Large intestine (tissue), 3 donors: Measurements from ENCODE around the gene BPIFA2. TPM values are rescaled to one million over a fixed set of nuclear protein-coding genes. Genes with fewer than 3 reads are reported as not detected.

Experiments
- DNase-seq, 2 donors: peaks; one replicate each; pipeline versions ENCODE4 v3.0.0 to v3.0.0-alpha.2; 2013
- H3K27ac ChIP-seq: one replicate; pipeline ENCODE4 v1.5.1; 2013; ENCODE audit warnings: low read length
- H3K27me3 ChIP-seq: 2 replicates; pipeline ENCODE4 v1.6.1; 2013; ENCODE audit warnings: low read length; ENCODE audit not compliant: control insufficient read depth, insufficient read depth
- H3K36me3 ChIP-seq: 2 replicates; pipeline ENCODE4 v1.6.1; 2013; ENCODE audit warnings: low read length; ENCODE audit not compliant: control insufficient read depth, insufficient read depth
- H3K4me1 ChIP-seq: one replicate; pipeline ENCODE4 v1.6.1; 2013; ENCODE audit warnings: low read length; ENCODE audit not compliant: control insufficient read depth, insufficient read depth
- H3K4me3 ChIP-seq: one replicate; pipeline ENCODE4 v1.5.1; 2013; ENCODE audit warnings: low read length
- H3K9me3 ChIP-seq: one replicate; pipeline ENCODE4 v1.6.1; 2013; ENCODE audit warnings: mild to moderate bottlenecking, low read depth, low read length, moderate library complexity; ENCODE audit not compliant: control insufficient read depth
- WGBS: methylation state at CpG from one replicate; pipeline ENCODE4 v1.1.5; 2013; ENCODE audit warnings: low lambda C conversion rate; ENCODE audit not compliant: insufficient coverage; 5-methylcytosine and 5-hydroxymethylcytosine counted together
- polyA plus RNA-seq: library from polyadenylated mRNA; unstranded; fragments of 120-200 nt; gene quantifications from one replicate; pipeline ENCODE4 v1.2.1, GENCODE V29; 2013

The BPIFA2 gene
- polyA plus RNA-seq, 1 donor = not detected

DNA sequence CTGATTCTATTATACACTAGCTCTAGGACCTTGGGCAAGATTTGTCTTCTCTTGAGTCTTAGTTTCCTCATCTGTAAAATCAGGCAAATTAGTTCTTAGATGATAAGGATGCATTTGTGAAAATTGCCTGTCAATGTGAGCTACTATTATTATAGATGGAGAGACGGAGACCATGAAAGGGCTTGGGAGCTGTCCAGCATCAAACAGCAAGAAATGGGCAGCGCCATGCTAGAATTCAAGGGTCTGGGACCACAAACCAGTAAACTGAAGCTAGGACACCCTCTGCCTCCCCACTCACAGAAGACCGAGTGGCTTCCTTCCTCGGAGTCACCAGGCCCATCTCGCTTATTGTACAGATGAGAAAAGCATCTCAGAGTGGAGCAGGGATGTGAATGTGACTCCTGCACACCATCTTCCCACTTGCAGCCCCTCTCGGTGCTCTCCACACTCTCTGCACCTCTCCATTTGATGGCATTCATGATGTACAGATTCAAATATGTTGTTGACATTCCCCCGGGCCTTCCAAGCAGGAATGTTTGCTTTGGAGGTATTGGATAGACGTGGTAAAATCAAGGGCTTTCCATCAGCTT, 25.0 kb downstream of the BPIFA2 start:
- no peaks in the 10 kb centered on the region for H3K9me3 ChIP-seq
- H3K4me1 ChIP-seq = no peaks in the 10 kb centered on the region
- no peaks in the 10 kb centered on the region for H3K36me3 ChIP-seq
- DNase-seq = no peak
- no CpG with 5 or more reads among the region's 8 CpGs for WGBS
- H3K27ac ChIP-seq = no peak overlapping the region
- no peaks in the 10 kb centered on the region for H3K27me3 ChIP-seq
- no peak overlapping the region for H3K4me3 ChIP-seq

DNA sequence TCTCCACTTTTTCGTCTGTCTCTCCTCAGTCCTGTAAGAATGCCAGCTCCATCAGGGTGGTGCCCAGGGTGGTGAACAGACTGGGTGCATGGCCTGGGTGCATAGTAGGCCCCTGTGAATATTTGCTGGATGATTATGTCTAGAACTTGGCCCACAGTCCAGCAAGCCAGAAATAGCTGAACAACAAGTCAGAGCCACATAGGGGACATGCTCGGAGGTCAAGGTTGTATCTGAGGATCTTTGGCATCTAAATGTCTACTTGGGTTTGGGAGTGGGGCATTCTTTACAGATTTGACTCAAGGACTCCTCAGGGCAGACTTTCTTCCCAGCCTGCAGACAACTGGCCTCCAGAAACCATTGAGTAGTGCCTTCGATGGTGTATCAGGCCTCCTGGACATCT, 31.1 kb downstream of the BPIFA2 start:
- H3K36me3 ChIP-seq = no peaks in the 10 kb centered on the region
- no CpG with 5 or more reads among the region's 3 CpGs for WGBS

DNA sequence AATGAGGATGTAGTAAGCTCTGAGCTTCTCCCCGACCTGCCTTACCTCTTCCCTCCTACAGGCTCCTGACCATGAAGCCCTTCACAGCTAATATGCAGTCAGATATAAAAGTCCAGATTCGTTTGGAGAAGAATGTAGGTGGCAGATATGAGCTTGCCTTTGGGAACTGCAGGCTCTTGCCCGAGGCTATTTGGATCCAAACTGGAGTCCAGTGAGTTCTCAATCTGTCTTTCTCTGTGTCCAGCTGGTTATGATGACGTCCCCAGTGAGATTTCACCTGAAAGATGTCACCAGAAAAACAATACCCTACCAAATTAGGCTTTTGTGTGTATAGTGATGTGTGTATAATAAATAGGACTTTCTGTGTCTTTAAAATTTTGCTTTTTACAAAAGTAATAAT, 34.5 kb downstream of the BPIFA2 start:
- H3K27ac ChIP-seq = no peak overlapping the region
- no CpG with 5 or more reads among the region's 4 CpGs for WGBS
- H3K4me1 ChIP-seq = no peaks in the 10 kb centered on the region
- DNase-seq = no peak
- H3K4me3 ChIP-seq = no peak overlapping the region
- H3K27me3 ChIP-seq = no peaks in the 10 kb centered on the region
- no peaks in the 10 kb centered on the region for H3K9me3 ChIP-seq
- H3K36me3 ChIP-seq = no peaks in the 10 kb centered on the region

More for the DNA sequence above, 31.1 kb downstream of the BPIFA2 start:
- Histone ChIP-seq H3K9me3 (no peaks in the 10 kb centered on the region), H3K4me3 (no peak overlapping the region), H3K4me1 (no peaks in the 10 kb centered on the region), H3K27ac (no peak overlapping the region), H3K27me3 (no peaks in the 10 kb centered on the region)
- no peak for DNase-seq

DNA sequence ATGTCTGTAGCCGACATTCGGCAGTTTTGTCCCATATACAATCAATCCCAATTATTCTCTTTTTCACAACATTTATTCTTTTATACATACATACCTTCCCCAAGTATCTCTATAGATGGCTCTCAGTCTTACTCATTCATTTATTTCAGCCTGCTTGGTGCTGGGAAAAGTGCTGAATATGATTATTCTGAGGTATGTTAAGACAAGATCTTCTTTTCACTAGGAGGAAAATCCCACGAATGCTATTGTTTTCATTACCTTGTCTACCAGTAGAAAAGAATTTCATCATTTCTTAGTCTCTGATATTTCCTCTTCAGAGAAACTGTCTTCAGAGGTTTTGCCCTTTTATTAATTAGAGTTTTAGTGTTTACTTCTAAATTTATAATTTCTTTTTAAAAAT, 35.5 kb downstream of the BPIFA2 start:
- no peaks in the 10 kb centered on the region for H3K36me3 ChIP-seq
- DNase-seq = no peak
- WGBS = 70% methylated on average over 2 of the region's 3 CpGs
- H3K4me3 ChIP-seq = no peak overlapping the region
- H3K27me3 ChIP-seq = no peaks in the 10 kb centered on the region
- no peaks in the 10 kb centered on the region for H3K4me1 ChIP-seq
- no peak overlapping the region for H3K27ac ChIP-seq
- H3K9me3 ChIP-seq = no peaks in the 10 kb centered on the region

DNA sequence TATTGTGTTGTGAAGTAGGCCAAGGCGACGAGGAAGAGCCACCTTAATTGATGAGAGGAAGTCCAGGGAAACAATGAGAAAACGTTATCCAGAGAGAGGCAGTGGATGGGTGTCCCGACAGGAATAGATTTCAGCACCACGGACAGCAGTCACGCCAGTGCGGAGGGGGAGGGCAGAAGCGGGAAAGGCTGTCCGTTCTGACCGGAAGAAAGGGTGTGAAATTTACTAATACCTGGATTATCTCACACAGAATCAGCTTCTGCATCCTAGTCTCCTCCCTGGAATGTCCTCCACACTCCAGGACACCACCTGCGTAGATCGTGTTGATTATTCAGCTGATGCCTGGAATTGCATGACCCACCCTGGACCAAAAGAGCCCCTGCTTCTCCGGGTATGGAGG, 41.8 kb downstream of the BPIFA2 start:
- Histone ChIP-seq H3K4me3 (no peak overlapping the region), H3K27me3 (no peaks in the 10 kb centered on the region), H3K9me3 (no peaks in the 10 kb centered on the region), H3K27ac (no peak overlapping the region), H3K4me1 (no peaks in the 10 kb centered on the region), H3K36me3 (no peaks in the 10 kb centered on the region)
- peak; percentile 33 to 46 for DNase-seq
- 10% methylated on average over 2 of the region's 13 CpGs for WGBS

DNA sequence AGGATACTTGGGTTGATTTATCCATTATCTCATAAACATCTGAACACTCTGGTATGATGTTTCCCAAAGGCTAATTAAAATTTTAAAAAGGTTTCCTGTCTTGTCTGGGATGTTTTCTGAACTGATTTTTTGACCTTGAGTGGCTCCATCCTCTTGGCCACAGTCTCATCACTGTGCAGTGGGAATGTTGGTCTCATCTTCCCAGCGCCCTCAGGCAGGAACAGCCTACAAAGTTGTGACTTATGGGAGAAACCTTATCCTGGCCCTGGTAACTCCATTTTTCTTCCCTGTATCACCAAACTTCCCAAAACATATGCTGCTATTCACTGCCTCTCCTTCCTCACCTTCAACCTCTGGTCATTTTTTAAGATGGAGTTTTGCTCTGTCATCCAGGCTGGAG, 42.4 kb downstream of the BPIFA2 start:
- H3K4me3 ChIP-seq = no peak overlapping the region
- no peaks in the 10 kb centered on the region for H3K36me3 ChIP-seq
- no peaks in the 10 kb centered on the region for H3K27me3 ChIP-seq
- no CpG with 5 or more reads among the region's 1 CpG for WGBS
- no peak for DNase-seq
- no peak overlapping the region for H3K27ac ChIP-seq
- H3K9me3 ChIP-seq = no peaks in the 10 kb centered on the region
- no peaks in the 10 kb centered on the region for H3K4me1 ChIP-seq

DNA sequence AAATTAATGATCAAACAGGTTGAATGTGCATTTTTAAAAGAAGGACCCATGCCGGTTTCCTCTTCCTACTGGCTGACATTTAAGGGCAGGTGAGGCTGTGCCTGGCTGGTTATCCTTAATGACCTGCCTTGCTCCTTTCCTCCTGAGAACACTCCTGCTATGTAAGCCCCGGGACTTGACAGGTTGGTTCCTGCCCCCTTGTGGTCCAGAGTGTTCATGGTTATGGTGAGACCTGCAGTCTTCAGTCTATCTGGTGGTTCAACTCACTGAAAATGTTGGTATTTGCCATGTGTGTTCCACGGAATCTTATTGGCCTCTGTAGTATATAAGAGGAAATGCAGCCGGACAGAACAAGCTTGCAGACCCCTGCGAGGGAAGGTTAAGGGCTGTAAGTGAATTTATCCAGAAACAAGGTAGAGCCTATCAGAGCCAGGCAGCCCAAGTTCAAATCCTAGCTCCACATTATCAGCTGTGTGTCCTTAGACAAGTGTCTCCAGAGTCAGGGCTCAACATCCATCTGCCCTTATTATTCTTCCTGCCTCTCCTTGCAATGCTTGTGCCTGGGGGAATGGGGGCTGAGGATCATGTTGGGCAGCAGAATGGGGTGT, 44.0 kb downstream of the BPIFA2 start:
- Histone ChIP-seq H3K27me3 (no peaks in the 10 kb centered on the region), H3K36me3 (no peaks in the 10 kb centered on the region), H3K27ac (no peak overlapping the region), H3K4me3 (no peak overlapping the region), H3K9me3 (no peaks in the 10 kb centered on the region), H3K4me1 (no peaks in the 10 kb centered on the region)
- peak; percentile 26 to 34 for DNase-seq
- no CpG with 5 or more reads among the region's 5 CpGs for WGBS

DNA sequence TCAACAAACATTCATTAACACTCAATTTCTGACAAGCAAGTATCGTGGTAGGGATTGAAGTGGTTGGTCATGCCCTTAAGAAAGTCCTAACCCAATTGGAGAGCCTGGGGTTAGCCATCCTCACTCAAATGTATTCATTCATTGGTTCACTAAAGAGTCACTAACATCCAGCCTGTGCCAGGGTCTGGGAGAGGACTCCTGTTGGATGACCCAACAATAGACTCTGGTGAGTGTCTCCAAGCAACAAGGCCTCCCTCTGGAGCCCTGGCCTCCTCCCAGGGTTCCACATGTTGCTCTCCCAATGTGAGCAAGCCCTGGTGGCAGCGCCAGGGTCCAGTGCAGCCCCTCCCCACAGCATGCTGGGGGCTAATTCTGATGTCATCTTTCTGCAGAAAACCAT, 49.1 kb downstream of the BPIFA2 start, which contains the start of gene BPIFA3:
BPIFA3 (plus strand) TSS at position 301 of the 400 bp plus-strand sequence. CDS start 185 bp downstream, outside the sequence.
- Histone ChIP-seq H3K36me3 (no peaks in the 10 kb centered on the region), H3K4me1 (no peaks in the 10 kb centered on the region), H3K27ac (no peak within 1 kb of the TSS), H3K9me3 (no peaks in the 10 kb centered on the region), H3K27me3 (no peaks in the 10 kb centered on the region), H3K4me3 (no peak within 1 kb of the TSS)
- WGBS = no CpG with 5 or more reads among the region's 2 CpGs
- no peak for DNase-seq

DNA sequence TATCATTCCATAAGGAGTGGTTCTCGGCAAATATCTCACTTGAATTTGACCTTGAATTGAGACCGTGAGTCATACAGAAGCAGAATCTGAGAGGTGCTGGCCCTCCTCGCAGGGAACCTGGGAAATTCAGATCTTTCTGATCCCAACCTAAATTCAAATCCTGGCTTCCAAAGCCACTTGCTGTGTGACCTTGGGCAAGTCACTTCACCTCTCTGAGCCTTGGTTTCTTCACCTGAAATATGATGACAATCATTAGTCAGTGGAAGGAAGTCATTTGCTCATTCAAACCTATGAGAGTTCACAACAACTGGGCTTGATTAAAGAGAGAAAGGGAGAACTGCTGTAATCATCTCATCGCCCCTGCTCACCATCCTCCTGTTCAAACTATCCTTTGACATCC, 56.4 kb downstream of the BPIFA2 start:
- Histone ChIP-seq H3K9me3 (no peaks in the 10 kb centered on the region), H3K27me3 (no peaks in the 10 kb centered on the region), H3K4me1 (no peaks in the 10 kb centered on the region), H3K27ac (no peak overlapping the region), H3K4me3 (no peak overlapping the region), H3K36me3 (no peaks in the 10 kb centered on the region)
- no CpG with 5 or more reads among the region's 4 CpGs for WGBS
- no peak for DNase-seq

DNA sequence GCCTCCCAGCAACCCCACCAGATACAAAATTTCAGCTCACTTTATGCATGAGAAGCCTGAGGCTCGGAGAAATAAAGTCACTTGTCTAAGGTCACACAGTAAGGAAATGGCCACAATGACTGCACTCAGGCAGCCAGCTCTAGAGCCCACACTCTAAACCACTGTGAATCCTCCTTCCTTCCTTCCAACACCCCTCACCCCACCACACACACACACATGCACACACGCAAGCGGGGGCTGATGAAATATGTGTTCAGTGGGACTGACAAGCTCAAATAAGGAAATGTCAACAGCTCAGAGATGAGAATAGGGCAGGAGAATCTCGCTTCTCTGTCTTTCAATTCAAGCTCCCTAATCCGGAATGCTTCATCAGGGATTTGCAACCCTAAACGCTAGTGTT, 61.9 kb downstream of the BPIFA2 start:
- Histone ChIP-seq H3K9me3 (no peaks in the 10 kb centered on the region), H3K27ac (no peak overlapping the region), H3K27me3 (peaks cover 6% of the 10 kb centered on the region), H3K36me3 (no peaks in the 10 kb centered on the region), H3K4me1 (no peaks in the 10 kb centered on the region), H3K4me3 (no peak overlapping the region)
- WGBS = no CpG with 5 or more reads among the region's 6 CpGs
- DNase-seq = no peak
